GM18526 (cell line): ENCODE results near the gene ORM1.
"Not testable (repeated sequence)": the region's sequence is repeated elsewhere in the genome, so short reads cannot be mapped to it uniquely, and the experiment has no call there.

ENCODE experiments used
- POLR2A ChIP-seq: IDR thresholded peaks from 3 replicates; pipeline ENCODE4 v1.6.1; 2011; ENCODE audit not compliant: insufficient read length; ENCODE audit errors: extremely low read depth

Gene ORM1

GRCh38 chr9:114322831-114323531 lies at the start of gene ORM1:
Gene ORM1, plus strand, starts transcription at chr9:114323098. Its CDS starts 36 bp downstream, at chr9:114323134.
- TF ChIP-seq POLR2A: not testable (repeated sequence)

GRCh38 chr9:114273461-114273881 lies 49.4 kb upstream of the ORM1 start:
- TF ChIP-seq POLR2A: no peak

DNA sequence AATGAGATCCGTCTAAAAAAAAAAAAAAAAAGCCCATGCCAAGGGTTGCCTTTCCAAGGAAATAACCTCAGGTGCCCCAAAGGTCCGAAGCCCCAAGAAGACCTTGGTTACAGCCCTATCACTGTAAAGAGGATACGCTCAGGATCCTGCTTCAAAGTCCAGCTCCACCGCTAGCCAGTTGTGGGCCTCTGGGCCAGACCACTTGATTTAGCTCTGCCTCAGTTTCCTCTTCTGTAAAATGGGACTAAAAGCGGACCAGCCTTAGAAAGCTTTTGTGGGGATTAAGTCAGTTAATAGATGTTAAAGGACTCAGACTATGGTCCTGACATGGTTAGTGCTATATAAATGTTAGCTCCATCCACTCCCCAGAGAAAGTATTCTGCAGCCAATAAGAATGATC lies 48.7 kb upstream of the ORM1 start:
- TF ChIP-seq POLR2A: no peak

- no peak for TF ChIP-seq POLR2A
These were observed 47.5 kb upstream of the ORM1 start for GRCh38 chr9:114275246-114276004.

- TF ChIP-seq POLR2A: no peak
These were observed 45.7 kb upstream of the ORM1 start for GRCh38 chr9:114276908-114277821.

GRCh38 chr9:114278356-114278755 lies 44.5 kb upstream of the ORM1 start:
- TF ChIP-seq POLR2A: no peak

DNA sequence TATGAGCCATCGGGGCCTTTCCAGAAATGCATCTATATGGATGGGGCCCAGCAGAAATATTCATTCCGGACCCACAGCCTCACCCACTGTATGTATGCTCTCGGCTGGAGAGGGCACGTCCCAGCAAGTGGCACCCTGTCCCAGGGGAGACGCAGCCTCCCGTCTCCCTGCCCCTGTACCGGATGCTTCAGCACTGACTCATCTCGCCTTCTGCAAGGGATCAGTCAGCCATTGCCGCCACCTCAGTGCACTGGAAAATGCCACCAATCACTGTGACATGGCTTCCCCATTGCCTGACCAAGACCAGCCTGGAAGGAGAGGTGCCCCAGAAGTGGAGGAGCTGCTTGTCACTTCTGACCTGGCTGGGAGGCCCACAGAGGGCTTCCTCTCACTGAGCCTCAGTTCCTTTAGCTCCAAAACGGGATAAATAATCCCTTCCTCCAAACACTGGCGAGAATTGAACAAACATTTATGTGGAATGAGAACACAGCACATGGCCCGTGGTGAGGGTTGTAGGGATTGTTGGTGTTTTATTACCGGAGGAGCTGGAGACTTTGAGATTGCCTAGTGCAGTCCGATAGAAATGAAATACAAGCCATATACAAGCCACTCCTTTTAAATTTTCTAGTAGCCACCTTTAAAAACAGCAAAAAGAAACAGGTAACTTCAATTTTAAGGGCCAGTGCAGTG lies 43.9 kb upstream of the ORM1 start:
- TF ChIP-seq POLR2A: no peak

GRCh38 chr9:114279693-114280092 lies 43.2 kb upstream of the ORM1 start:
- TF ChIP-seq POLR2A: no peak

DNA sequence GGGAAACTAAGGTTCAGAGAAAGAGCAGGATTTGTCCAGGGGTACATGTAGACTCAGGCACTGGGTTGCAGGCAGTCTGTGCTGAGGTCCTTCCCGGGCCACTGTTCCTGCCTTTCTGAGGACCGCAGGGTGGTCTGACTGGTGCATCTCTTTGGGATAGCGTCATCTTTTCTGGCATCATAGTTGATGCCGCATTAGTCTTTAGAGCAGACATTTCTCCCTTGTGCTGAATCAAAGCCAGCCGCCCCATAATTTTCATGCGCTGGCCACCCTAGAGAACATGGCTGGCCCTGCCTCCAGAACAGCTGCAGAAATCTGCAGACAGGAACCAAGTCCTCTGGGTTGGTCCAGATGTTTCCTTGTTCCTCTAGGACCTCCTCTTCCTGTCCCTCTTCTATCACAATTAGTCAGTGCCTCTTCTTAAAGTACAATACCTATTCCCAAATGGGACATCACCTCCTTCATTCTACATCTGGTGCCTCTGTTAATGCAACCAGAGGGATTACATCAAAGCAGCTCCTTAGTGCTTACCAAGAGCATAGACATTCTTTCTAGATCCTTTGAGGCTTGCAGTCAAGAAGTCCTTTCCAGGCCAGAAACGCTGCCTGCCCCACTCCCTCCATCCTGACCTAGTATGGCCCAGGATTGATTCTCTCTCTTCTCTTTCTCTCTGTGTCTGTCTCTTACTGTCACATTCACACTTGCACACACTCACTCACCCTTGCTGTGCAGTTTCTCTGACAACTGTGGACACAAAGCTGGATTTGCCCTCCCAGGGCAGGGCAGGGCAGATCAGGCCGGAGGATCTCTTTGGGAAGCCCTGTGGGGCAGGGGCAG lies 42.0 kb upstream of the ORM1 start:
- no peak for TF ChIP-seq POLR2A

- TF ChIP-seq POLR2A: no peak
These were observed 41.3 kb upstream of the ORM1 start for GRCh38 chr9:114281473-114282103.

GRCh38 chr9:114282104-114282485 lies 40.8 kb upstream of the ORM1 start:
- TF ChIP-seq POLR2A: no peak

GRCh38 chr9:114282507-114282906 lies 40.4 kb upstream of the ORM1 start:
- TF ChIP-seq POLR2A: no peak

DNA sequence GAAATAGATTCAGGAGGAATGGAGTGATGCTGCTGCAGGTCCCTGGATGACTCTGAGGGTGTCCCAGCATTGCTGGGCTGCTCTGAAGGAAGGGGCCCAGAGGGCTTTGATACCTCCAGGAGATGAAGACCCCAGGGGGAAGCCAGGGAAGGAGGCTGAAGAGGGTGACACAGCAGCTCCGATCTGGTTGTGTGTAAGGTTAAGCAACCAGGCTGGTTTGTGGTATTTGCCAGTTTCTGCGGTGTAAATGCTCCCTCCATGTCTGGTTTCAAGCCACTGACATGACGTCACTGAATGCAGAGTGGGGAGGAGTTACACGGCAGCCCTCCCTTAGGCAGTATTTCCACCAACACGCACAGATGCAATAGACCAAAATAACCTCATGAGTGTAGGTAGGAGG lies 40.0 kb upstream of the ORM1 start:
- no peak for TF ChIP-seq POLR2A

GRCh38 chr9:114283551-114284111 lies 39.3 kb upstream of the ORM1 start:
- no peak for TF ChIP-seq POLR2A
